KBM-7 (cell line): ENCODE data around the gene RETREG1.
"Not testable (repeated sequence)": the region's sequence is repeated elsewhere in the genome, so short reads cannot be mapped to it uniquely, and the experiment has no call there.

Experiments used
- DNase-seq: peaks from one replicate; pipeline ENCODE4 v3.0.0-alpha.2; 2015
- in situ Hi-C: fragments of 300-500 bp; cut with MboI; formaldehyde crosslinking; loops from 2 replicates; pipeline ENCODE4 v1.14.3; 2020; ENCODE audit warnings: low sequenced_read_pairs, low pct_unique_long_range_greater_than_20kb, mixed read lengths

The RETREG1 gene

GRCh38 chr5:16477541-16477940 lies 139.3 kb downstream of the RETREG1 start:
- in situ Hi-C loops: loop anchor here (25.0 kb wide), 1 partner anchor 710 kb away; no protein-coding TSS in a partner anchor

GRCh38 chr5:16476417-16476816 lies 140.4 kb downstream of the RETREG1 start:
- in situ Hi-C loops: loop anchor here (25.0 kb wide), 1 partner anchor 711 kb away; no protein-coding TSS in a partner anchor
- not testable (repeated sequence) for DNase-seq

More at GRCh38 chr5:16477541-16477940, 139.3 kb downstream of the RETREG1 start:
- DNase-seq: no peak

GRCh38 chr5:16471387-16471786 lies 145.4 kb downstream of the RETREG1 start:
- in situ Hi-C loops: no loop called here
- DNase-seq: no peak

GRCh38 chr5:16467363-16468219 lies 149.2 kb downstream of the RETREG1 start:
- in situ Hi-C loops: no loop called here

GRCh38 chr5:16465544-16466432 lies 151.0 kb downstream of the RETREG1 start, which contains the start of gene ZNF622:
Gene ZNF622, minus strand, starts transcription at chr5:16465800. Its CDS starts 135 bp downstream, at chr5:16465665.
- DNase-seq: peak; percentile 89
- in situ Hi-C loops: no loop called here

More at GRCh38 chr5:16467363-16468219, 149.2 kb downstream of the RETREG1 start:
- no peak for DNase-seq

- DNase-seq: peak; percentile 54
Measured at GRCh38 chr5:16464664-16465543, 151.9 kb downstream of the RETREG1 start.

GRCh38 chr5:16464231-16464630 lies 152.6 kb downstream of the RETREG1 start:
- DNase-seq: peak; percentile 11
- in situ Hi-C loops: no loop called here

More at GRCh38 chr5:16464664-16465543, 151.9 kb downstream of the RETREG1 start:
- in situ Hi-C loops: no loop called here

- in situ Hi-C loops: no loop called here
- no peak for DNase-seq
Measured at GRCh38 chr5:16461782-16462181, 155.0 kb downstream of the RETREG1 start.

GRCh38 chr5:16461026-16461425 lies 155.8 kb downstream of the RETREG1 start:
- no peak for DNase-seq
- in situ Hi-C loops: no loop called here

GRCh38 chr5:16459451-16459850 lies 157.3 kb downstream of the RETREG1 start:
- in situ Hi-C loops: no loop called here

GRCh38 chr5:16457853-16458252 lies 158.9 kb downstream of the RETREG1 start:
- DNase-seq: no peak
- in situ Hi-C loops: no loop called here

More at GRCh38 chr5:16459451-16459850, 157.3 kb downstream of the RETREG1 start:
- no peak for DNase-seq

GRCh38 chr5:16457451-16457850 lies 159.3 kb downstream of the RETREG1 start:
- in situ Hi-C loops: no loop called here
- DNase-seq: no peak

- in situ Hi-C loops: no loop called here
- peak; percentile 84 for DNase-seq
Measured at GRCh38 chr5:16456103-16456832, 160.5 kb downstream of the RETREG1 start.

GRCh38 chr5:16455668-16456067 lies 161.1 kb downstream of the RETREG1 start:
- in situ Hi-C loops: no loop called here
- DNase-seq: no peak

- DNase-seq: no peak
- in situ Hi-C loops: no loop called here
Measured at GRCh38 chr5:16454686-16455085, 162.1 kb downstream of the RETREG1 start.

GRCh38 chr5:16453609-16454008 lies 163.2 kb downstream of the RETREG1 start:
- in situ Hi-C loops: no loop called here

GRCh38 chr5:16450163-16450562 lies 166.6 kb downstream of the RETREG1 start:
- DNase-seq: no peak
- in situ Hi-C loops: no loop called here

More at GRCh38 chr5:16453609-16454008, 163.2 kb downstream of the RETREG1 start:
- DNase-seq: no peak

GRCh38 chr5:16446993-16447392 lies 169.8 kb downstream of the RETREG1 start:
- DNase-seq: no peak
- in situ Hi-C loops: no loop called here
